A204.1 (cell line): ENCODE data around the gene CCT4.
A peak's percentile ranks its signal among the peaks of the same experiment; 100 is the strongest.
"Not testable (repeated sequence)": the region's sequence is repeated elsewhere in the genome, so short reads cannot be mapped to it uniquely, and the experiment has no call there.

Experiments used
- FAIRE-seq: peaks from 2 replicates; lab custom pipeline; 2012; peaks lifted over from hg19 to GRCh38; lab: Jason Lieb, UNC

Gene CCT4

GRCh38 chr2:61888267-61889055, at the start of gene CCT4:
TSS of gene CCT4 (minus strand) at chr2:61888656. CDS start at chr2:61888507, 149 bp downstream.
- no peak for FAIRE-seq

- FAIRE-seq: no peak
Measured at GRCh38 chr2:61937886-61938285, 49.4 kb upstream of the CCT4 start.

DNA sequence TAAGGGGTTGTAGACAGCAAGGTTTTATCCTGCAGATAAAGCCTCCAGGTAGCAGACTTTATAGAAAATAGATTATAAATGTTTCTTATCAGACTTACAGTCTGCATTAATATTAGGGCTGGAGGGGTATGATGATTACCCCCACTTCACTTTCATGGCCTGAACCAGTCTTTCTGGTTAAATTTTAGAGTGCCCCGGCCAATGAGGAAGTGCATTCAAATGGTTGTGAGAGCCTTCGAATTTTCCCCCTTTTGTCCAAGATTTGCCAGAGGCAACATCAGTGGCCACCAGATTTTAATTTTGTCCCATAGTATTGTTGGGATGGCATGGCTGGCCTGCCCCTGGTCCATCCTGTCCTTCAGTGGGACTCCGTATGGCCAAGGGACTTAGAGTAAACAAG, 48.6 kb upstream of the CCT4 start:
- FAIRE-seq: no peak

- FAIRE-seq: no peak
Measured at GRCh38 chr2:61928826-61929461, 40.5 kb upstream of the CCT4 start.

- FAIRE-seq: no peak
Measured at GRCh38 chr2:61926531-61927477, 38.3 kb upstream of the CCT4 start.

DNA sequence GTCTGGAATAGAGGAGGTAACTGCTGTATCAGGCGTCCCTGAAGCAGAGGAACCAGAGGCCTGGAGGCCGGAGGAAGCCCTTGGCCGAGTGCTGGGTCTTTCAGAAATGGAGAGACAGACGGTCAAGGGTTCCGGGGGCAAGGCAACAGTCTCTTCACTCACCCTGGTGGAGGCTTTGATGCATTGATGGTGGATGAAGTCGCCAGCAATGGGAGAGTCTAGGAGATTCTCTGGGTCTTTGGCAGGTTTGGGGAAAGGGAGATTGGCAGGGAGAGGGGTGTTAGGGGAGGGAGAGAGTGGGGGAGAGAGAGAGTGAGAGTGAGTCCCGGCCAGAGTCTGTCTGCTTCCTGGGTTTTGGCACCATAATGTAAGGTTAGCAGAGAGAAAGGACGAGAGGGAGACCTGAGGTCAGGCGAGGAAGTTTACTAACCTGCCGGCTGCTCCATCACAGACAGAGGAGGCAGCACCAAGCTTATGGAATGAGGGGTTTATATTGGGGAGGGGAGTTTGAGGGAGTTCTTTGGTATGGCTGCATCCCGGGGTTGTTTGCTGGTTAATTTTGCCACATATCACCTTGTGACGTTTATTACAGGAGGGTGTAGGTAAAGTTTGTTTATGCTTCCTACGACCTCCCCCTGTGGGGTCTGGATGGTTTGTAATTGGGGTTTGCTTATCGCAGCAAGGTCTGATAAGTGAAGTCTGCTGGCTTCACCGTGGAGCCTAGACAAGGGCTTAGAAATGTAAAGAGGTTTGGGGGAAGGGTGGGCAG, 36.6 kb upstream of the CCT4 start:
- FAIRE-seq: no peak

- FAIRE-seq: no peak
Measured at GRCh38 chr2:61922714-61923113, 34.3 kb upstream of the CCT4 start.

- no peak for FAIRE-seq
Measured at GRCh38 chr2:61920548-61920947, 32.1 kb upstream of the CCT4 start.

DNA sequence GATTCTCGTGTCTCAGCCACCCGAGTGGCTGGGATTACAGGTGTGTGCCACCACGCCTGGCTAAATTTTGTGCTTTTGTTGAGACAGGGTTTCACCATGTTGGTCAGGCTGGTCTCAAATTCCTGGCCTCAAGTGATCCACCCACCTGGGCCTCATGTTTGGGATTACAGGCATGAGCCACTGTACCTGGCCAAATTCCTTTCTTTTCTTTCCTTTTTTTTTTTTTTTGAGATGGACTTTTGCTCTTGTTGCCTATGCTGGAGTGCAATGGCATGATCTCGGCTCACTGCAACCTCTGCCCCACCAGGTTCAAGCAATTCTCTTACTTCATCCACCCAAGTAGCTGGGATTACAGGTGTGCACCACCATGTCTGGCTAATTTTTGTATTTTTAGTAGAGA, 26.3 kb upstream of the CCT4 start:
- FAIRE-seq: not testable (repeated sequence)

GRCh38 chr2:61911510-61911909, 23.1 kb upstream of the CCT4 start:
- no peak for FAIRE-seq

- FAIRE-seq: no peak
Measured at GRCh38 chr2:61910603-61911002, 22.1 kb upstream of the CCT4 start.

GRCh38 chr2:61909116-61909515, 20.7 kb upstream of the CCT4 start:
- no peak for FAIRE-seq

- no peak for FAIRE-seq
Measured at GRCh38 chr2:61906186-61906470, 17.7 kb upstream of the CCT4 start.

- FAIRE-seq: no peak
Measured at GRCh38 chr2:61905372-61906185, 17.1 kb upstream of the CCT4 start, which contains the start of gene COMMD1. TSS of gene COMMD1 (plus strand) at chr2:61905674. CDS start at chr2:61905679, 5 bp downstream.

DNA sequence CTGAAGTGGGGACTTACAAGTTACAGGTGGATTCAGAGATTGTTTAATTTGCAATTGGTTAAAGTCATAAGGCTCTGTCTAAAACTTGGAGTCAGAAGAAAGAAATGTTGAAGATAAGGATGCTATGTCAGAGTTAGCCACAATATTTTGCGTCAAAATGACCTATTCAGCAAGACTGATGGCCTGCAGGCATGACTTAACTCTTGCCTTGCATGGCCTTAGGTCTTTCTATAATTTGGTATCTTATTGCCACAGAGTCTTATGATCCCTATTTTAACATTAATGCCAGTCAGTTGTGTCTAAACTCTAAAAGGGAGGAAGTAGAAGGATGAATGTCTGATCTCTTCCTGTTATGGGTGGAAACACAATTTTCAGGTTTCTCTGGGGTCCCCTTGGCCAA, 11.8 kb upstream of the CCT4 start:
- FAIRE-seq: no peak

DNA sequence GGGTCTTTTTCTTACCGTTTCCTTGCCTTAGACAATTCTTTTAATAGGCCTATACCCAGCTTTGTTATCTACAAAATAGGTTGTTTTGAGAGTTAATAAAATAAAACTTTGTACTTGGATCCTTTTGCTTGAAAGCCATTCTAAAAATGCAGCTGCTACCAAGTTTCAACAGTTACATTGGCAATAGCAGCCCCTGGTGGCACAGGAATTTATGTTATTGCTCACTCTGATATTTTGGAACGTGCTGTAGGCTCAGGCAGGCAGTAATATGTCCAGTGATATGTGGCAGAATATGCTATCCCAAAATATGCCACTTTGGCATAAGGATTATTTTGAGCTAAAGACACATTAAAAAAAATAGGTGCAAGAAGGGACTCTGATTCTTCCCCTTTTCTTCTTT, 10.4 kb upstream of the CCT4 start:
- peak; percentile 63 for FAIRE-seq

- FAIRE-seq: no peak
Measured at GRCh38 chr2:61887717-61888266, 664 bp downstream of the CCT4 start.

- FAIRE-seq: no peak
Measured at GRCh38 chr2:61885896-61886603, 2.4 kb downstream of the CCT4 start.

DNA sequence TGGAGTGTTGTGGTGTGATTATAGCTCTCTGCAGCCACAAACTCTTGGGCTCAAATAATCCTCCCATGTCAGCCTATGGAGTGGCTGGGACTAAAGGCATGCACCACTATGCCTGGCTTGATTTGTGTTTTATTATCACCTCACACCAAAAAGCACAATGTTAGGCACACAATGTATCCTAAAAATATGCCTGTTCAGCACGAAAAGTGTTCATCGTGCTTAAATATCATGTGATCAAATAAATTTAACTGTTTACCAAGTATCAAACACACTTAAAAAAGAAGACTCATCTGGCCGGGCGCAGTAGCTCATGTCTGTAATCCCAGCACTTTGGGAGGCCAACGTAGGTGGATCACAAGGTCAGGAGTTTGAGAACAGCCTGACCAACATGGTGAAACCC, 5.6 kb downstream of the CCT4 start:
- no peak for FAIRE-seq

- FAIRE-seq: not testable (repeated sequence)
Measured at GRCh38 chr2:61879351-61879750, 9.1 kb downstream of the CCT4 start.
